H9 (cell line): Measurements from ENCODE around the gene ATP13A3. TPM values are rescaled to one million over a fixed set of nuclear protein-coding genes. Genes with fewer than 3 reads are reported as not detected.

Source experiments
- DNase-seq: peaks from one replicate; pipeline ENCODE4 v3.0.0-alpha.2; 2017
- H2AFZ ChIP-seq: one replicate; pipeline ENCODE4 v1.6.1; 2013; ENCODE audit warnings: mild to moderate bottlenecking, low read length, control low read depth, moderate library complexity
- H2AK5ac ChIP-seq: 2 replicates; pipeline ENCODE4 v1.6.1; 2013; ENCODE audit warnings: low read length, control low read depth, mixed read lengths; ENCODE audit not compliant: insufficient read length
- H2BK120ac ChIP-seq: one replicate; pipeline ENCODE4 v1.6.1; 2013; ENCODE audit warnings: low read depth, mild to moderate bottlenecking, low read length, control low read depth, inconsistent platforms; ENCODE audit not compliant: poor library complexity, severe bottlenecking
- H2BK12ac ChIP-seq: 2 replicates; pipeline ENCODE4 v1.6.1; 2013; ENCODE audit warnings: low read length, control low read depth, mixed read lengths, low read depth; ENCODE audit not compliant: insufficient read length
- H2BK15ac ChIP-seq: 2 replicates; pipeline ENCODE4 v1.6.1; 2013; ENCODE audit warnings: low read depth, low read length, control low read depth
- H2BK20ac ChIP-seq: one replicate; pipeline ENCODE4 v1.6.1; 2013; ENCODE audit warnings: low read depth, mild to moderate bottlenecking, low read length, control low read depth, inconsistent platforms; ENCODE audit not compliant: poor library complexity, severe bottlenecking
- H2BK5ac ChIP-seq: 2 replicates; pipeline ENCODE4 v1.6.1; 2013; ENCODE audit warnings: low read length, control low read depth, mixed read lengths; ENCODE audit not compliant: insufficient read length
- H3K14ac ChIP-seq: 2 replicates; pipeline ENCODE4 v1.6.1; 2013; ENCODE audit warnings: low read length, control low read depth; ENCODE audit not compliant: insufficient read depth
- H3K18ac ChIP-seq: 2 replicates; pipeline ENCODE4 v1.6.1; 2013; ENCODE audit warnings: low read depth, mild to moderate bottlenecking, mixed read lengths, low read length, control low read depth; ENCODE audit not compliant: insufficient read length
- H3K23ac ChIP-seq: 2 replicates; pipeline ENCODE4 v1.6.1; 2013; ENCODE audit warnings: low read length, control low read depth, mixed read lengths, low read depth; ENCODE audit not compliant: insufficient read length
- H3K23me2 ChIP-seq: 2 replicates; pipeline ENCODE4 v1.6.1; 2013; ENCODE audit warnings: low read depth, mild to moderate bottlenecking, mixed read lengths, low read length, control low read depth; ENCODE audit not compliant: insufficient read length, poor library complexity, severe bottlenecking
- H3K27ac ChIP-seq: 2 replicates; pipeline ENCODE4 v1.5.1; 2013; ENCODE audit warnings: low read length, control low read depth, mixed read lengths, low read depth; ENCODE audit not compliant: insufficient read length
- H3K27me3 ChIP-seq: 2 replicates; pipeline ENCODE4 v1.6.1; 2013; ENCODE audit warnings: low read length, control low read depth, inconsistent platforms; ENCODE audit not compliant: insufficient read depth
- H3K4ac ChIP-seq: 2 replicates; pipeline ENCODE4 v1.6.1; 2013; ENCODE audit warnings: low read depth, mild to moderate bottlenecking, control low read depth, inconsistent platforms, low read length, moderate library complexity
- H3K4me1 ChIP-seq: 2 replicates; pipeline ENCODE4 v1.6.1; 2013; ENCODE audit warnings: low read length, control low read depth, inconsistent platforms; ENCODE audit not compliant: insufficient read depth
- H3K4me2 ChIP-seq: 2 replicates; pipeline ENCODE4 v1.6.1; 2013; ENCODE audit warnings: low read length, control low read depth, mixed read lengths; ENCODE audit not compliant: insufficient read length, insufficient read depth
- H3K56ac ChIP-seq: 2 replicates; pipeline ENCODE4 v1.6.1; 2013; ENCODE audit warnings: low read depth, mild to moderate bottlenecking, mixed read lengths, low read length, control low read depth; ENCODE audit not compliant: insufficient read length
- H3K79me1 ChIP-seq: 2 replicates; pipeline ENCODE4 v1.6.1; 2013; ENCODE audit warnings: low read depth, mild to moderate bottlenecking, moderate library complexity, low read length, control low read depth, inconsistent platforms; ENCODE audit not compliant: insufficient read depth, poor library complexity, severe bottlenecking
- H3K79me2 ChIP-seq: 2 replicates; pipeline ENCODE4 v1.6.1; 2013; ENCODE audit warnings: low read length, control low read depth, inconsistent platforms; ENCODE audit not compliant: insufficient read depth
- H3K9ac ChIP-seq: 2 replicates; pipeline ENCODE4 v1.6.1; 2013; ENCODE audit warnings: low read length, control low read depth, mixed read lengths; ENCODE audit not compliant: insufficient read length; ENCODE audit errors: extremely low read depth
- H3K9me3 ChIP-seq: one replicate; pipeline ENCODE4 v1.6.1; 2013; ENCODE audit warnings: low read depth, low read length, inconsistent platforms; ENCODE audit not compliant: control insufficient read depth
- H3T11ph ChIP-seq: one replicate; pipeline ENCODE4 v1.6.1; 2013; ENCODE audit warnings: mild to moderate bottlenecking, low read length, control low read depth, inconsistent platforms
- H4K20me1 ChIP-seq: one replicate; pipeline ENCODE4 v1.6.1; 2013; ENCODE audit not compliant: control insufficient read depth, insufficient read length, insufficient read depth
- H4K5ac ChIP-seq: 2 replicates; pipeline ENCODE4 v1.6.1; 2013; ENCODE audit warnings: low read depth, mild to moderate bottlenecking, mixed read lengths, low read length, control low read depth; ENCODE audit not compliant: insufficient read length
- H4K8ac ChIP-seq: replicated peaks from 2 replicates; pipeline ENCODE4 v1.6.1; 2013; ENCODE audit warnings: low read length, control low read depth, mixed read lengths, low read depth; ENCODE audit not compliant: insufficient read length
- H4K91ac ChIP-seq: 2 replicates; pipeline ENCODE4 v1.6.1; 2013; ENCODE audit warnings: low read depth, mild to moderate bottlenecking, moderate library complexity, mixed read lengths, low read length, control low read depth; ENCODE audit not compliant: insufficient read length
- H3K27ac Mint-ChIP-seq, 3 experiments: 2 replicates in 2 of 3; 3 replicates in 1 of 3; pipeline ENCODE4 v1.8.0; 2020 to 2021; ENCODE audit warnings: mixed read lengths in 3 of 3, mild to moderate bottlenecking in 1 of 3, moderate library complexity in 1 of 3
- H3K27me3 Mint-ChIP-seq: 2 replicates; pipeline ENCODE4 v1.8.0; 2021; ENCODE audit warnings: low read depth, mild to moderate bottlenecking, moderate library complexity, mixed read lengths
- H3K36me3 Mint-ChIP-seq, 3 experiments: 2 replicates in 2 of 3; 3 replicates in 1 of 3; pipeline ENCODE4 v1.8.0; 2020 to 2021; ENCODE audit warnings: low read depth in 3 of 3, mixed read lengths in 3 of 3; ENCODE audit not compliant: insufficient read depth in 1 of 3
- H3K4me1 Mint-ChIP-seq, 2 experiments: 2 replicates each; pipeline ENCODE4 v1.8.0; 2020; ENCODE audit warnings: mixed read lengths in 2 of 2
- H3K4me3 Mint-ChIP-seq, 2 experiments: 2 replicates in 1 of 2; 3 replicates in 1 of 2; pipeline ENCODE4 v1.8.0; 2020 to 2021; ENCODE audit warnings: mild to moderate bottlenecking in 2 of 2, mixed read lengths in 2 of 2, moderate library complexity in 1 of 2
- H3K9me3 Mint-ChIP-seq, 2 experiments: 2 replicates in 1 of 2; 3 replicates in 1 of 2; pipeline ENCODE4 v1.8.0; 2020; ENCODE audit warnings: mild to moderate bottlenecking in 2 of 2, mixed read lengths in 2 of 2, moderate library complexity in 1 of 2
- WGBS: extraction: QIAGEN DNeasy Blood & Tissue Kit; methylation state at CpG from one replicate; pipeline ENCODE4 v1.1.7; 2013; ENCODE audit warnings: missing lambda C conversion rate, low lambda C conversion rate, mixed read lengths; ENCODE audit not compliant: insufficient read length; ENCODE audit errors: extremely low coverage; 5-methylcytosine and 5-hydroxymethylcytosine counted together
- total RNA-seq: library from RNA; stranded (reverse); gene quantifications from 2 replicates; pipeline ENCODE4 v1.2.1, GENCODE V29; 2021
- TF ChIP-seq, protein P1 (sequence below): fragments of 200-600 bp; sonication (generic); conservative IDR thresholded peaks from 3 replicates; pipeline ENCODE4 v1.8.0; 2021; ENCODE audit warnings: antibody characterized with exemption, mild to moderate bottlenecking

ATP13A3 gene
- total RNA-seq, 1 experiment from 2014 or later = 78.5 TPM

DNA sequence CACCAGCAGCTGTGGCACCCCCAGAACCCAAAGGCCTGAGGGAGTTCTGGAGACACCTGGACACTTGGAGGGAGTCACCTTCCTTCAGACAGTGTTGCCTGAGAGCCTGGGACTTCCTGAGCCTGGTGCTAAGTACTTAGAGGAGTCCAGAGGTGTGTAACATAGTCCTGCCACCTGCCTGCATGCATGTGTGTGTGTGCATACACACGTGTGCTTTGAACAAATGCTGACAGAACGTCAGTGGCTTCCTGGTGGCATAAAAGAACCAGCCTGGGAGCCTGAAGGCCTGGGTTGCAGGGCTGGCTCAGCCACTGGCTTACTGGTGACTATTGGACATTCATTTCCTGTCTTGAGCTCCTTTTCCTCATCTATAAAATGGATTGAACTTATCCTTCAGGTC is 132.5 kb downstream of the ATP13A3 start:
- peaks cover 2% of the 10 kb centered on the region; the same call in 1 of the 2 replicates for H3K27me3 Mint-ChIP-seq
- DNase-seq = no peak
- Histone ChIP-seq H3K27ac (no peak overlapping the region), H3K4me1 (no peaks in the 10 kb centered on the region), H3K27me3 (no peaks in the 10 kb centered on the region), H3K56ac (no peak overlapping the region), H3K9me3 (no peaks in the 10 kb centered on the region), H2BK120ac (no peak overlapping the region), H3T11ph (no peak overlapping the region), H4K20me1 (no peaks in the 10 kb centered on the region), H3K23ac (no peak overlapping the region), H3K4ac (no peak overlapping the region), H4K91ac (no peak overlapping the region), H4K8ac (no peak overlapping the region), H2BK15ac (no peak overlapping the region), H2BK12ac (no peak overlapping the region), H3K9ac (no peak overlapping the region), H3K23me2 (no peaks in the 10 kb centered on the region), H3K14ac (no peak overlapping the region), H2BK20ac (no peak overlapping the region), H3K79me1 (no peaks in the 10 kb centered on the region), H3K4me2 (no peak overlapping the region), H2AFZ (no peak overlapping the region), H2AK5ac (no peak overlapping the region), H2BK5ac (no peak overlapping the region), H3K18ac (no peak overlapping the region), H3K79me2 (no peaks in the 10 kb centered on the region), H4K5ac (no peak overlapping the region)
- H3K36me3 Mint-ChIP-seq = no peaks in the 10 kb centered on the region
- TF ChIP-seq, protein P1, sequence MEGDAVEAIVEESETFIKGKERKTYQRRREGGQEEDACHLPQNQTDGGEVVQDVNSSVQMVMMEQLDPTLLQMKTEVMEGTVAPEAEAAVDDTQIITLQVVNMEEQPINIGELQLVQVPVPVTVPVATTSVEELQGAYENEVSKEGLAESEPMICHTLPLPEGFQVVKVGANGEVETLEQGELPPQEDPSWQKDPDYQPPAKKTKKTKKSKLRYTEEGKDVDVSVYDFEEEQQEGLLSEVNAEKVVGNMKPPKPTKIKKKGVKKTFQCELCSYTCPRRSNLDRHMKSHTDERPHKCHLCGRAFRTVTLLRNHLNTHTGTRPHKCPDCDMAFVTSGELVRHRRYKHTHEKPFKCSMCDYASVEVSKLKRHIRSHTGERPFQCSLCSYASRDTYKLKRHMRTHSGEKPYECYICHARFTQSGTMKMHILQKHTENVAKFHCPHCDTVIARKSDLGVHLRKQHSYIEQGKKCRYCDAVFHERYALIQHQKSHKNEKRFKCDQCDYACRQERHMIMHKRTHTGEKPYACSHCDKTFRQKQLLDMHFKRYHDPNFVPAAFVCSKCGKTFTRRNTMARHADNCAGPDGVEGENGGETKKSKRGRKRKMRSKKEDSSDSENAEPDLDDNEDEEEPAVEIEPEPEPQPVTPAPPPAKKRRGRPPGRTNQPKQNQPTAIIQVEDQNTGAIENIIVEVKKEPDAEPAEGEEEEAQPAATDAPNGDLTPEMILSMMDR = no peak
- no peak overlapping the region for H3K4me3 Mint-ChIP-seq
- WGBS = no CpG with 5 or more reads among the region's 2 CpGs
- no peak overlapping the region for H3K27ac Mint-ChIP-seq
- H3K9me3 Mint-ChIP-seq = no peaks in the 10 kb centered on the region
- H3K4me1 Mint-ChIP-seq = peaks cover 11 to 13% of the 10 kb centered on the region in 2 experiments

Other genes starting within 250 kb of the ATP13A3 start
- not detected in 2 replicates for gene CPN2, start 135.7 kb downstream of the ATP13A3 start, total RNA-seq
- gene LRRC15, start 117.3 kb downstream of the ATP13A3 start, total RNA-seq = 0.04 and 0.07 TPM in 2 replicates
- gene GP5, start 87.7 kb downstream of the ATP13A3 start, total RNA-seq = not detected in 2 replicates
- 16.5 and 19.8 TPM in 2 replicates for gene TMEM44, start 146.4 kb upstream of the ATP13A3 start, total RNA-seq
- 59.9 and 63.3 TPM in 2 replicates for gene LSG1, start 185.2 kb upstream of the ATP13A3 start, total RNA-seq
- 2.4 and 2.7 TPM in 2 replicates for gene FAM43A, start 198.9 kb upstream of the ATP13A3 start, total RNA-seq